Stimulated activated effector memory CD8-positive, alpha-beta T cell treated with anti-CD3 and anti-CD28 coated beads, Interleukin-12 subunit alpha, Interleukin-12 subunit beta, amount 100 ng/mL, for 72 hours (primary cell): Measurements from ENCODE around the gene ALOX12B.
"Not testable (repeated sequence)": the region's sequence is repeated elsewhere in the genome, so short reads cannot be mapped to it uniquely, and the experiment has no call there.

Experiments used
- ATAC-seq: fragments of 150-1000 bp; cut with Tn5 transposase; 2 replicates; pipeline ENCODE4 v1.10.0; 2021
- DNase-seq, 2 donors: peaks; one replicate each; pipeline ENCODE4 v3.0.0; 2021 to 2022; ENCODE audit warnings: low spot score in 2 of 2
- H3K27ac Mint-ChIP-seq: one replicate; pipeline ENCODE4 v1.8.0; 2022; ENCODE audit warnings: mild to moderate bottlenecking, mixed read lengths
- H3K36me3 Mint-ChIP-seq: one replicate; pipeline ENCODE4 v1.8.0; 2022; ENCODE audit warnings: mild to moderate bottlenecking, mixed read lengths
- H3K4me1 Mint-ChIP-seq: one replicate; pipeline ENCODE4 v1.8.0; 2022; ENCODE audit warnings: mixed read lengths
- H3K4me3 Mint-ChIP-seq: one replicate; pipeline ENCODE4 v1.8.0; 2022; ENCODE audit warnings: mild to moderate bottlenecking, mixed read lengths
- H3K9me3 Mint-ChIP-seq: one replicate; pipeline ENCODE4 v1.8.0; 2022; ENCODE audit warnings: mixed read lengths

The ALOX12B gene

GRCh38 chr17:8031950-8032349, 55.6 kb downstream of the ALOX12B start:
- Mint-ChIP-seq H3K36me3 (no peaks in the 10 kb centered on the region), H3K4me1 (no peaks in the 10 kb centered on the region), H3K27ac (no peak overlapping the region), H3K4me3 (no peak overlapping the region), H3K9me3 (no peaks in the 10 kb centered on the region)
- ATAC-seq (no peak), DNase-seq (no peak)

GRCh38 chr17:8031261-8031661, 56.3 kb downstream of the ALOX12B start:
- ATAC-seq: no peak
- no peak for DNase-seq
- Mint-ChIP-seq H3K4me3 (no peak overlapping the region), H3K36me3 (no peaks in the 10 kb centered on the region), H3K9me3 (no peaks in the 10 kb centered on the region), H3K4me1 (no peaks in the 10 kb centered on the region), H3K27ac (no peak overlapping the region)

GRCh38 chr17:8029121-8029520, 58.4 kb downstream of the ALOX12B start:
- DNase-seq: no peak
- Mint-ChIP-seq H3K27ac (no peak overlapping the region), H3K36me3 (no peaks in the 10 kb centered on the region), H3K4me3 (no peak overlapping the region), H3K4me1 (no peaks in the 10 kb centered on the region), H3K9me3 (no peaks in the 10 kb centered on the region)
- ATAC-seq: no peak

- Mint-ChIP-seq H3K4me1 (peaks cover 1% of the 10 kb centered on the region), H3K36me3 (peaks cover 3% of the 10 kb centered on the region), H3K27ac (no peak overlapping the region), H3K4me3 (no peak overlapping the region), H3K9me3 (no peaks in the 10 kb centered on the region)
- ATAC-seq (no peak), DNase-seq (no peak)
Observed at GRCh38 chr17:8025176-8025911, 62.2 kb downstream of the ALOX12B start.

- H3K27ac Mint-ChIP-seq, ATAC-seq, DNase-seq, H3K36me3 Mint-ChIP-seq, H3K4me3 Mint-ChIP-seq, H3K9me3 Mint-ChIP-seq: not testable (repeated sequence)
- peaks cover 12% of the 10 kb centered on the region for H3K4me1 Mint-ChIP-seq
Observed at GRCh38 chr17:8024161-8024560, 63.4 kb downstream of the ALOX12B start.
